ENCODE measurements around the gene CCDC175.

CCDC175 gene

GRCh38 chr14:59538936-59539335 lies 37.7 kb downstream of the CCDC175 start:
- DNase-seq, result no peak

- no peak for DNase-seq
Observed at GRCh38 chr14:59537476-59537875, 39.1 kb downstream of the CCDC175 start.

GRCh38 chr14:59534361-59534987 lies 42.1 kb downstream of the CCDC175 start:
- DNase-seq, result no peak

GRCh38 chr14:59532419-59532818 lies 44.2 kb downstream of the CCDC175 start:
- no peak for DNase-seq

GRCh38 chr14:59530349-59530748 lies 46.3 kb downstream of the CCDC175 start:
- no peak for DNase-seq

GRCh38 chr14:59529189-59529588 lies 47.4 kb downstream of the CCDC175 start:
- no peak for DNase-seq

- DNase-seq, result no peak
Observed at GRCh38 chr14:59520224-59520623, 56.4 kb downstream of the CCDC175 start.

GRCh38 chr14:59511916-59512575 lies 64.6 kb downstream of the CCDC175 start:
- peak; percentile 50 for DNase-seq

- DNase-seq, result no peak
Observed at GRCh38 chr14:59510966-59511365, 65.6 kb downstream of the CCDC175 start.

- DNase-seq, result no peak
Observed at GRCh38 chr14:59510001-59510400, 66.6 kb downstream of the CCDC175 start.

GRCh38 chr14:59509101-59509500 lies 67.5 kb downstream of the CCDC175 start:
- no peak for DNase-seq

GRCh38 chr14:59507752-59508103 lies 68.9 kb downstream of the CCDC175 start:
- no peak for DNase-seq

GRCh38 chr14:59507063-59507751 lies 69.4 kb downstream of the CCDC175 start:
- peak; percentile 59 for DNase-seq

- no peak for DNase-seq
Observed at GRCh38 chr14:59503256-59503655, 73.4 kb downstream of the CCDC175 start.

- DNase-seq, result no peak
Observed at GRCh38 chr14:59500732-59501131, 75.9 kb downstream of the CCDC175 start.

GRCh38 chr14:59492384-59492783 lies 84.2 kb downstream of the CCDC175 start:
- no peak for DNase-seq

GRCh38 chr14:59490756-59491155 lies 85.9 kb downstream of the CCDC175 start:
- DNase-seq, result no peak

GRCh38 chr14:59484639-59485175 lies 91.9 kb downstream of the CCDC175 start:
- DNase-seq, result no peak

GRCh38 chr14:59483819-59484638 lies 92.6 kb downstream of the CCDC175 start, which contains the start of the genes JKAMP and L3HYPDH:
Gene JKAMP, plus strand, starts transcription at chr14:59484517. Its CDS starts 73 bp downstream, at chr14:59484590.
Gene L3HYPDH, minus strand, starts transcription at chr14:59484408. Its CDS starts 92 bp downstream, at chr14:59484316.
- DNase-seq, result peak; percentile 94

- DNase-seq, result no peak
Observed at GRCh38 chr14:59483363-59483762, 93.2 kb downstream of the CCDC175 start.

- no peak for DNase-seq
Observed at GRCh38 chr14:59482541-59483331, 93.9 kb downstream of the CCDC175 start.
